HG03095 (cell line): ENCODE measurements around the gene VSIR.
A peak's percentile ranks its signal among the peaks of the same experiment; 100 is the strongest.

Experiments used
- ATAC-seq: cut with Tn5 transposase; IDR thresholded peaks from one replicate; pipeline ENCODE4 v1.9.1; 2021; ENCODE audit warnings: moderate library complexity; ENCODE audit not compliant: unreplicated experiment

VSIR gene

GRCh38 chr10:71807557-71808510 lies 34.5 kb upstream of the VSIR start:
- ATAC-seq, result no peak

- no peak for ATAC-seq
These were observed 33.6 kb upstream of the VSIR start for GRCh38 chr10:71806704-71807556.

- ATAC-seq, result no peak
These were observed 32.7 kb upstream of the VSIR start for GRCh38 chr10:71805776-71806703.

GRCh38 chr10:71804077-71804476 lies 30.8 kb upstream of the VSIR start:
- ATAC-seq, result no peak

GRCh38 chr10:71802715-71803488 lies 29.6 kb upstream of the VSIR start:
- ATAC-seq, result no peak

- ATAC-seq, result no peak
These were observed 28.9 kb upstream of the VSIR start for GRCh38 chr10:71802235-71802634.

- ATAC-seq, result peak; percentile 73
These were observed 28.0 kb upstream of the VSIR start for GRCh38 chr10:71801361-71801760.

GRCh38 chr10:71799608-71800453 lies 26.5 kb upstream of the VSIR start:
- ATAC-seq, result no peak

- ATAC-seq, result no peak
These were observed 25.8 kb upstream of the VSIR start for GRCh38 chr10:71799112-71799511.

GRCh38 chr10:71798308-71798624 lies 24.9 kb upstream of the VSIR start:
- no peak for ATAC-seq

- ATAC-seq, result no peak
These were observed 24.4 kb upstream of the VSIR start for GRCh38 chr10:71797533-71798307.

GRCh38 chr10:71796749-71797405 lies 23.6 kb upstream of the VSIR start:
- no peak for ATAC-seq

GRCh38 chr10:71795248-71795647 lies 21.9 kb upstream of the VSIR start:
- no peak for ATAC-seq

GRCh38 chr10:71790749-71791440 lies 17.6 kb upstream of the VSIR start:
- no peak for ATAC-seq

GRCh38 chr10:71789871-71790270 lies 16.6 kb upstream of the VSIR start:
- ATAC-seq, result no peak

GRCh38 chr10:71788954-71789353 lies 15.6 kb upstream of the VSIR start:
- ATAC-seq, result no peak

GRCh38 chr10:71784679-71785272 lies 11.5 kb upstream of the VSIR start:
- ATAC-seq, result no peak
